Astrocyte of the hippocampus (primary cell): ENCODE data around the gene MTA2.
A peak's percentile ranks its signal among the peaks of the same experiment; 100 is the strongest.
"Not testable (repeated sequence)": the region's sequence is repeated elsewhere in the genome, so short reads cannot be mapped to it uniquely, and the experiment has no call there.

Experiments
- DNase-seq: peaks from one replicate; pipeline ENCODE4 v3.0.0; 2011; ENCODE audit warnings: low read depth, low spot score

Gene MTA2

DNA sequence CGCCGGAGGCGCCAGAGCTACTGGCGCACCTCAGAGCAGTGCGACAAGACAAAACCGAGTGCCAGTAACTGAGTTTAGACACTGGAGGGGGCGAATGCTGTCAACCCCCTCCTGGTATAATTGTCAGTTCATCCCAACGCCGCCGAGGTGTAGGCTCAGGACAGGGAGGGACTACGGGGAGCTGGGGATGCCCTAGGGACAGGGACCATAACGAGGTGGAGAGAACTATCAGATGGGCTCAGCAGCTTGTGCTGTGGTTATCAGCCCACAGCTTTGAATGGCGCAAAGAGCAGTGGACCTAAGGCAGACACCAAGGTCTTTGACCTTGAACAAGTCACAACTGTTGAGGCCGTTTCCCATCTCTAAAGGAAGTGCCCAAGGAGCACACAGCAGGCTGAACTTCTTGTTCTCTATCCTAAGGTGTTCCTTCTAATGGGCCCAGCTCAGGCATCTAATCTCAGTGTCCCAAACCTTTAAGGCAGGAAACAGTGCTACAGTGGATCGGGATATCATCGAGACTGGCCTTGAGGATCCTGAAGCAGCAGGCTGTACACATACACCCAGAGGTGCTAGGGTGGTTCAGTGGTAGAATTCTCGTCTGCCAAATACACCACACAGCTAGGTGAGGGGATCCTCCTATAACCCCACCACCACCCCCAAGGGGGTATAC lies 9.4 kb downstream of the MTA2 start:
- no peak for DNase-seq

DNA sequence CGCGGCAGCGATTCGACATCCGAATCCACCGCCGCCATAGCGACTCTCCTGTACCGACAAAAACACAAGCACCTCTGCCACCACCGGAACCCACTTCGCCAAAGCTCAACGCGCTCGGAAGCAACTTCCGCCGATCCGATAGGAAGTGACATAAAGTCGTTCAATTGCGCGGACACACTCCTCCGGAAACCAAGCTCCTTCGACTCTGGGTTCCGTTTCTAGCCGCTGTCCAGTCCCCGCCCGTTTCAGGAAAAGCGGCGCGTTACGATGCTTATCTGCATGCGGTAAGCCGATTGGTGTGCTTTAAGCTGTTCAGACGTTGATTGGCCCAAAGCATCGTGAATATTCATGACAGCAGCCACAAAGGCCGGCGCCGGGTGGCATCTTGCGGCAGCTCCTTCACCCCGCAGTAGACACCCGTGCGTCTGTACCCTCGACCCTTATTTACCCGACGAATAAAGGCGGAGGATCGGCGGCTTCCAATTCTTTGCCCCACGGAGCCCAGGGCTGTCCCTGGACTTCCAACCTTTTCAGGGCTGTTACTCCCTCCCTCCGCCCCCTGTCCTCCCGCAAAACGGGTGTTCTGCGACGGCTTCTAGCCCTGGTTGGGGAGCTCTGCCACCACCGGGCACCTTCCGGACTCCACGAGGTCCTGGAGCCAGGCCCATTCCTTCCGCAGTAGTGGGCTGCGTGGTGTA lies 10.1 kb downstream of the MTA2 start, which contains the start of gene TUT1:
Gene TUT1 (minus strand): TSS at position 76 of the 698 bp plus-strand sequence. CDS start 38 bp downstream, at position 38.
- peak; percentile 99 for DNase-seq

DNA sequence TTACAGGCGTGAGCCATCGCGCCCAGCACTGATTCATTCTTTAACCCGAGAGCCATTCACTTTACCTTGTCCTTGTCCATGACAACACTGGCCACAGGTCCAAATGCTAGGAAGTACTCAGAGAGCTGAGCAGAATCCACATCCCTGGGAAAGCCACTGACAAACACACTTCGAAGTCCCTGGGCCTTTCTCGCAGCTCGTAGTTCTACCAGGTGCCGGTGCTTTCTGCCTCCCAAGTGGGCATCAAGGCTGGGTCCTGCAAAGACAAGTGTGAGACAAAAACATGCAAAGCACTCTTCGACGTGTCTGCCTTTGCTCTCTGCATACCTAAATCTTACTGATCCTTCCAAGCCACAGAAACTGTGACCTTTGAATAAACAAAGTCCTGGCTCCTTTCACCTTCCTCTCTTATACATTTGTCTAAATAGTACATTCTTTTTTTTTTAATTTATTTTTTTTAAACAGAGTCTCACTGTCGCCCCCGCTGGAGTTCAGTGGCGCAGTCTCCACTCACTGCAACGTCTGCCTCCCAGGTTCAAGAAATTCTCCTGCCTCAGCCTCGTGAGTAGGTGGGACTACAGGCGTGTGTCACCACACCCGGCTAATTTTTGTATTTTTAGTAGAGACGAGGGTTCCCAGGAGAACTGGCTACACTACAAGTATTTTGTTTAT lies 12.6 kb downstream of the MTA2 start:
- peak; percentile 26 for DNase-seq

DNA sequence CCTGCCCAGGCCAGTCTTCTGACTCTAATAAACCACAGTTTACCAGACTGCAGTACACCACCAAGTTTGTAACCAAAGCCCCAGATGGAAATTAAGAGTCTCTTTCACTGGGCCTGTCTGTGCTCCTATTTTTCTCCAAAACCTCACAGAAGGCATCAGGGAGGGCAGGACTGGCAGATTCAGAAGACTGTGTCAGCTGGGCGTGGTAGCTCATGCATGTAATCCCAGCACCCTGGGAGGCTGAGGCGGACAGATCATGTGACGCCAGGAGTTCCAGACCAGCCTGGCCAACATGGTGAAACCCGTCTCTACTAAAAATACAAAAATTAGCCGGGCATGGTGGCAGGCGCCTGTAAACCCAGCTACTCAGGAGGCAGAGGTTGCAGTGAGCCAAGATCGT lies 16.3 kb downstream of the MTA2 start:
- DNase-seq, result not testable (repeated sequence)

DNA sequence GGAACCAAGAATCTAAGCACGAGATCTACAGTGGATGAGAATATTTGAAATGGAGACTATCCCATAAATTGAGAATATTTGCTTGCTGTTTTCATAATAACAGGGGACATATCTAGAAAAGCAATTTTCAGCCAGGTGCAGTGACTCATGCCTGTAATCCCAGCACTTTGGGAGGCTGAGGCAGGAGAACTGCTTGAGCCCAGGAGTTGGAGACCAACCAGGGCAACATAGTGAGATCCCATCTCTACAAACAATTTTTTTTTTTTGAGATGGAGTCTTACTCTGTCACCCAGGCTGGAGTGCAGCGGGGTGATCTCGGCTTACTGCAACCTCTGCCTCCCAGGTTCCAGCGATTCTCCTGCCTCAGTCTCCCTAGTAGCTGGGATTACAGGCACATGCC lies 19.9 kb downstream of the MTA2 start:
- not testable (repeated sequence) for DNase-seq

DNA sequence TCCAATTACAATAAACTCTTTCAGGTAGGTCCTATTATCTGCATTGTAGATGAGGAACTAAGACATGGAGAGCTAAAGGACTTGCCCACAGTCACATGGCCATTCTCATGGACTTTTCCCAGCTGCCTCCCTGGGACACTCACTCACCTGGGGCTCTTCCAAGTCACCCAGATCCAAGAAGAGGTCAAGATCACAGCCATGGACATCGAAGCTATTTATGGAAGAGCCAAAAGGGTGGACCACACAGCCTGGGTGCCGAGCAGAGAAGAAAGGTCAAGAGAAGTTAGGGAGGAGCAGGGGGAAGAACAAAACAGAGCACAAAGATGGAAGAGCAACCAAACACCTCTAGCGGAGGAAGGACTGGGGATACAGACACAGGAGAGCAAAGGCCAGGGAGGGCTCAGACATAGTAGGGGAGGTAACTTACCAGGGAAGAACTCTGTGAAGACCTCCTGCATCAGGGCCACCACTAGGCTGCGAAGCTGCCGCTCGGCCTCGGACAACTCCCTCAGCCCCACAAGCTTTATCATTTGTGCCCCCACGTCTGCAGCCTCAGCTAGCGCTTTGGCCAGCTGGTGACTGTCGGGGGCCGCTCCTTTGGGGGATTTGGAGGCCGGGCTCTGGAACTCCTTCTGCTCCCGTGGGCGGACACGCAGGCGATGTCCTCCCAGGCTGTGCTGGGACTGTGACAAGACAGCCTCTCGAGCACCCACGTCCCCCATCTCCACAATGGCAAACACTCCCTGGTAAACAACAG lies 20.5 kb downstream of the MTA2 start:
- no peak for DNase-seq

DNA sequence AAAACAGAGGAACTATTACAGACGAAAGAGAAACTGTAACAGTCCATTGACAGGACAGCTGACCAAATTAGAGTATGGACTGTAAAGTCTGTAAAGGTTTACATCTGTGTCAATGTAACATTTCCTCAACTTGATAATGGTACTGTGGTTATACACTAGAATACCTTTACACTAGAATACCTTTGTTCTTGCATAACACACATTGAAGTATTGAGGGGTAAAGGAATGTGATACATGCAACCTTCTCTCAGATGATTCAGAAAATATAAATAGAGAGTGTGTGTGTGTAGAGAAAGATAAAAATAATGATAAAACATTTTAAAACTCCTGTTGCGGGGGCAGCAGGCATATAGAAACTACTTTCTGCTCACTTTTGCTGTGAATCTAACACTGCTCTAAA lies 22.4 kb downstream of the MTA2 start:
- no peak for DNase-seq

DNA sequence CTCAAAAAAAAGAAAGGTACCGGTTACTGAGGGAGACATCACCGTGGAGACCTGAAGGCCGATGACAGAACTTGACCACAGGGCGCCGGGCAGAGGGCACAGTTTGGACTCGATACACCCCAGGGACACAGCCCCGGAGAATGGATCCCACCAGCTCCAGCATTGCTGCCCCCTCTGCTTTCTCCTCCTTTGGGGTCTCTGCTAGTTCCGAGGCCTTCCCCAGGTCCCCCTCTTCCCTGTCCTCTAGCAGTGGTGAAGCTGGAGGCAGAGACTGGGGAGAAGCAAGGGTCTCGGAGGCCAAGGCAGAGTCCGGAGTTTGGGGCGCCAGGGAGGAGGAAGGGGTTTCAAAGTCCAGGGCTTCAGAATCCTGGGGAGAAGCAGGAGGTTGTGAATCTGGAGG lies 23.1 kb downstream of the MTA2 start:
- no peak for DNase-seq

DNA sequence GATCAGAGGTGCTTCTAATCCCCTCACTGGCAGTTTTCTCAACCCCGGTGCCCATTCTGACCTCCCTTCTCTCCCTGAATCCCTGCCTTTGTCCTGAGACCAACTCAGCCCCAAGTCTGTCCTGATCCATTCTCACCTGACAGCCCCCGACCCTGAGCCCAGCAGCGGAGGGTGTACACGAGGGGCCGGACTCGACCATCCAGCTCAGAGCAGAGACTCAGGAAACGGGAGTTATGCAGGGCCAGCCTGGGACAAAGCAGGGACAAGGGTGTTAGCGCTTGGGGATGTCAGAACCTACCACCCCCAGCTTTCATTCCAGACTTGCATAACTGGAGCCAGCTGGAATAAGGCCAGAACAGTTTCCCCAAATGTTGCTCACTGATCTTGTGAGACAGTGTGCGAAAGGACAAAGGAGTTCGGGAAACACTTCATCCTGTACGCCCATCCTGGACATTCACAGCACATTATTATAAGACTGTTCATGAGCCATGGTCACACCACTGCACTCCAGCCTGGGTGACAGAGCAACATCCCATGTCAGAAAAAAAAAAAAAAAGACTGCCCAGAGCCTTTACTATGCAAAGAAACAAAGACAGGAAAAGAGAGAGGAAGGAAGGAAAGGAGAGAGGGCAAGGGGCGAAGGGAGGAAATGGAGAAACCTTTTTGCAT lies 24.5 kb downstream of the MTA2 start:
- no peak for DNase-seq

DNA sequence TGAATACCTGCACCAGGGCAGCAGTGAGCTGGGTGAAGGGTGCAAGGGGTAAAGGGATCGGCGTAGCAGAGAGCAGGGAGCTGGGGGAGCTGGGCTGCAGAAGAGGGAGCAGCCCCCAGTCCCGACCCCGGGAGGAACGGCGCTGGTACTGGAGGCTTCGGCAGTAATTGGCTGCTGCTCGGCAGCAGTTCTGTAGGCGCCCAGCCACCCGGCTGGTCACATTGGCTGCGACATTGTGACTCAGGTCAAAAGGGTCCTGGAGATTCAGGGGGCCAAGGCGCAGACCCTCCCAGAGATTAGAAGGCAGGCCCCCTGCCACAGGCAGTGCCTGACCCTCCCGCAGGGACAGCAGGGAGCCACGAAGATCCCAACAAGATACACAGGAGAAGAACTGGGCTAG lies 25.8 kb downstream of the MTA2 start:
- DNase-seq, result no peak

DNA sequence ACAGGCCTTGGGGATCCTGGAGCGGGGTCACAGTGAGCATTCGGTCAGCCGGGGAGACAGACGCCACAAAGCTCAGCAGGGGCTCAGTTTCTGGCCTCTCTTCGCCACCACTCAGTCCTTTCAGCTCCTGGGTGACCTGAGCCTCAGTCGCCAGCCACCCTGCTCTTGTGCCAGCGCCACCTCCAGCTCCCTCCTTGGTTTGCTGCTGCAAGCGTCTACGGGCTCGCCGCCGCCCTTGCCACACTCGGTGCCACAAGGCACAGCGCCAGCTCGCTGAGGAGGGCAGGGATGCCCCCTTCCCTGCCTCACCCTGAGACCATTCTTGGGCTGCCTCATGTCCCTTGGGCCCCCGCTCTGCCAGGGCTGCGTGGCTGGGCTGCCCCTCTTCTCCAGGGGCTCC lies 26.5 kb downstream of the MTA2 start:
- no peak for DNase-seq

DNA sequence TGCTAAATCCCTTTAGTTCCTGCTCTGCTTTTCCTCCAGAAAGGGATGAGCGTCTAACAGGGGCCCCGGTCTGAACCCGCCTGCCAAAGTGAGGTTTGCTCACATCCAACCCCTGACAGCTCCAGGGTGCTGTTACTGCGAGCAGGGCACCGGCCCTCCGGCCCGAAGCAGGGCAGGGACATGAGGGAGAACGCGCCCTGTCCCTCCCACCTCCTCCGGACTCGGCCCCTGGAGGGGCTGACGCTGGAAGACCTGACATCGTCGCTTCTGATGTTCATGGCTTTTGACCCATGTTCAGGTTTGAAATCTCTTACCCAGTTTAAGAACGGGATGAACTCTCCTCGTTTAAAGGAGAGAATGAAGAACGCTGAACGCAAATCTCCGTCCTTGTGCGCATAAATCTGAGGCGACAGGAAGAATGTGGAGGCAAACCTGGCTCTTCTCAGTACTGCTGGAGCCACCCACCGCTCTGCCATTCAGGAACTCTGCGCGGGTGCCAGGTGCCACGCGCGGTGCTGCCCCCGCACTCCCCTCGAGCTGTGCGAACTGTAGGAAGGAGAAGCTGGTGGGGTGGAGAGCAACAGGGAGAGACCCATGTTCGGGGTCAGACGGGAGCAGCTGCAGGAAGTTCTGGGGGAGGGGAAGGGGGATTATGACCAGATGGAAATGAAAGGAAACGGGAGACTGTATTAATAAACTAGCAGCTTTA lies 27.1 kb downstream of the MTA2 start:
- no peak for DNase-seq

DNA sequence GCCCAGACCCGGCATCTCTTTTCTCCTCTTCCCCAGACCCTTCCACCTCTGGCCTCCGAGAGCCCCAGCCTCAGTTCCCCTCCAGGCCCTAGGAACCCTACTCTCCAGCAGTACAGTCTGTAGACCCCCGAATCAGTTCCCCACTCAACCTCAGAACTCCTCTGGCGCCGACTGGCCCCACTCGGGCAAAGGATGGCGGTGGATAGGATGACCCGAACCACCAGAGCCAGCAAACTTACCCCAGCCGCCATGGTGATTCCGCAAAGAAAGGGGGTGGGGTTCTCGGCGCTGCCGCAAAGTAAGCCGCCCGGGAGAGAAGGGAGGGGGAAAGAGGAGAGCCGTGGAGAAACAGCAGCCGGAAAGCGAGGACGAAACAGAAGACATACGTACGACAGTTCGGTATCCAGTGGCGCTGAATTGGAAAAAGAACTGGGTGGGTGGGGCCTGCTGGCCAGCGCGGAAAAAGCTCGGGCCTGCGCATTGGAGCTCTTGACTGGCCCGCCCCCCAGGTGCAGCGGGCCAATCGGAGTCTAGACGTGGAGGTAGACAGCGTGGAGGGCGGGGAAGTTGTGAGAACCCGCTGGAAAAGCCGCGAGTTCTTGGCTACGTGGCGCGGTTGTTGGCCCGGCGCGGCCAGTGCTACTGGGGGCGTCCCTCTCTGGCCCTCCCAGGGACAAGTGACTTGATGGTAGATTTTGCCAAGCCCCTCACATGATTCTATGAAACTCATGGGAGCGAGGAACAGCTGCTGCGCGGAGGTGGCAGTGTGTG lies 27.9 kb downstream of the MTA2 start, which contains the start of gene EEF1G:
Gene EEF1G (minus strand): TSS at position 300 of the 771 bp plus-strand sequence. CDS start 49 bp downstream, at position 251.
- peak; percentile 100 for DNase-seq

DNA sequence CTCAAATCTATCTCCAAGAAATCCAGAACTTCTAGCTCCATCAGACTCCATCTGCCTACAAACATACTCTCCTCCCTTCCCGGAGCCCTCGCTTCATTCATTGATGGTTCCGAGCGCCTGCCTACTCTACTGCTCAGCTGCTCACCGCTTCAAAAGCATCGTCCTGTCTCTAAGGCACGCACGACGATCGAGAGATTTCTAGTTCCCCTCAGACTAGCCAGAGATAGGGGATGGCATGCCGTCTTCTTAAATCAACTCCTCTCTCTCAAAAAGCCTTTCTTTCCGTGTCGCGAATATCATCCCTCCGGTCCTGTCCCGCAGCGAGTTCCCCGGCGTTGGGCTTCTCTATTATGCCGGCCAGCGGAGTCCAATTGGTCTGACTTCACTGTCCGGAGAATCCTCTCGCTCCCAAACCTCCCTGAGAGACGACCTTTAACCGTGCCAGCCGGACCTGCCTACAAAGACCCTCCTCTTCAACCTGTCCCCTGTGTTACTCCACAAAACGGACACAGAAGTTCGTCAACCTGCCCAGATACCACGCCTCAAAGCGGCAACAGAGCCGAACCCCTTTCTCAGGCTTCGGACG lies 28.6 kb downstream of the MTA2 start:
- DNase-seq, result peak; percentile 52

DNA sequence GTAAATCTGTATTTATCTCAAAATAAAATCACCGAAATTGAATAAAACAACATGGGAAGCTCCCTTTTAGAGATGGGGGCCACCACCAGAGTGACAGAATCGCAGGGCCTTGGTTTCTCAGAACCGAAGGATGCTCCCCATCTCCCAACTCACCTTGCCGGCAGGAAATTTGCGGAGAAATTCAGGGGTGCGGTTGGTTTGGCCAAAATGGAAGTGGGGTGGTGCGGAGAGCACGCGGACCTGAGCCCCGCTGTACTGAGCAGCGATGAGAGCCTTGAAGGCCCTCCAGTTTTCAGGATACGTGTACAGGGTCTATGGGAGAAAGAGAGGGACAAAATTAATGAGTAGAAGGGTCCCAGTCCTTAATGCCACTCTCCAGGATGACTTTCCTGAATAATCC lies 29.2 kb downstream of the MTA2 start:
- no peak for DNase-seq

DNA sequence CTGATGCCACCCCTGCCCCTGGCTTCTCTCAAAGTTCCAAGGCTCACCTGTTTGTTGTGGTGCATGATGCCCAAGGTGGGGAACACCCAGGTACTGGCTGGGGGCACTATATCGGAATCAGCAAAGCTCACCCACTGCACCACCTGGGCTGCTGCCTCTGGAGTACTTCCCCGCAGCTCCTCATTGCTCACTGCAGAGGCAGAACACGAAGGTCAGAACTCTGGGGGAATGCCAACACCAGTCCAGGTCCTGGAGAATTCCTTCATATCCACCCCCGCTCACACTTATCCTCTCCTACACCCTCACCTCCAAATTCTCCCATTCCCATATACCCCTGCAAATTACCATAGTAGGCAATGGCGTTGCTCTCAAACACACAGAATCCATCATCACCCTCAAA lies 30.2 kb downstream of the MTA2 start:
- DNase-seq, result not testable (repeated sequence)

DNA sequence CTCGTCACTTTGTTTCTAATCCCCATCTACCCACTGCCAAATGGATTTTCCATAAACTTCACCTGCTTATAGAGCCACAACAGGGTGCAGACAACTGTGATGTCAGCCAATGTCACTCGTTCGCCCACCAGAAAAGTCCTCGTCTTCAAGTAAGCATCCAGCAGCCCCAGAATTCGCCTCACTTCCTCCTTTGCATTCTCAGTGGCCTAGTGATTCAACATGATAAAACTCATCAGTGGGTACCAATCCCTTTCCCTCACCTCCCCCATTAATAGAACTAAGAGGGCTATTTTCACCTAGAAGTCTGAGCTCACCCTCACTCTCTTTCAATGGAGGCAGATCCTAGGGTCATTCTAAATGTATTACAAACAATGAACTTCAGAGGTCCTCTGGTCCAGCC lies 30.8 kb downstream of the MTA2 start:
- DNase-seq, result not testable (repeated sequence)

DNA sequence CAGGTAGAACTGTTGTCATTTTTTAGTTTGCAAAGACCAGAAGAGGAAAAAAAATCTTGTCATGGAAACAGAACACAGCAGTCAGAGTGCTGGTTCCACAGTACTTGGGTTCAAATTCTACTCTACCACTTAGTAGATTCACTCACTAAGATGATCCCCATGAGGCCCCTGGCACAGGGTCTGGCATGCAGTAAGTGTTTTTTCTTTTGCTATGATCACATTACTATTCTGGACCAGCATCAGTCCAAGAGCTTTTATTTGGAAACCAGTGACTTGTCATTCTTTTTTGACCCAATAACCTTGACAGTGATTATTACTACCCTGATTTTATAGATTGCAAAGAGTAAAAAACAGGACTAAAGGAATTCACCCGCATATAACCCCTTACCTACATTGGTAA lies 32.1 kb downstream of the MTA2 start:
- no peak for DNase-seq

DNA sequence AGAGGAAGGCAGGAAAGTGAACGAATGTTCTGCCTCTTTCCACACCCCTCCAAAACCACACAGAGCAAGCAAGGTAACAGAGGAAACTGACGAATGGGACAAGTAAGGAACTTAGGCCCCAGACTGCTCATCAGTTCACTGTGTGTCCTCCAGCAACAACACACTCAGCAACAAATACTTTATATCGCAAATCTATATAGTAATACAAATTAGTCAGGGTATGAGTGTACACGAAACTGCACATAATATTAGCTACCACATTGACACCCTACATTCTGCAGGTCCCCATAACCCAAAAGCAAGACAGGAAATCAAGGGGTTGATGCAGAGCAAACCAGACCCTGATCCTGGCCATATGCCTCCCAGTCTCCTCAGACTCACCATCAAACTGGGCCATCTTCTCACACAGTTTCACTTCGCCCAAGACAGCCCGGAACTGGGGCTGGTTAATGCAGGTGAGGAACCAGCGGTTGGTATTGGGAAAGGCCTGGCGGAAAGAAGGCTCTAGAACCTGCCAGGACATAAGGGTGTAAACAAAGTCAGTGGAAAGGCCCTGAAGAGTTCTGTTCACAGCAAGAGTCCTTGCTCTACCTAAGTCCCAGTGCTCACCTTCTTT lies 34.5 kb downstream of the MTA2 start:
- DNase-seq, result no peak
